HUES6 (cell line): ENCODE measurements around the gene HOXA2.

Experiments
- H3K27ac ChIP-seq: 2 replicates; pipeline ENCODE4 v1.7.0; 2013; ENCODE audit warnings: low read depth, mild to moderate bottlenecking, low read length, inconsistent platforms
- H3K27me3 ChIP-seq: 2 replicates; pipeline ENCODE4 v1.6.1; 2013; ENCODE audit warnings: low read length; ENCODE audit not compliant: control insufficient read depth, insufficient read depth
- H3K36me3 ChIP-seq: 2 replicates; pipeline ENCODE4 v1.6.1; 2013; ENCODE audit warnings: low read length; ENCODE audit not compliant: control insufficient read depth, insufficient read depth
- H3K4me1 ChIP-seq: 2 replicates; pipeline ENCODE4 v1.6.1; 2013; ENCODE audit warnings: low read length; ENCODE audit not compliant: control insufficient read depth, insufficient read depth
- H3K4me3 ChIP-seq: 2 replicates; pipeline ENCODE4 v1.5.1; 2013; ENCODE audit warnings: low read depth, low read length
- H3K9ac ChIP-seq: one replicate; pipeline ENCODE4 v1.6.1; 2013; ENCODE audit warnings: mild to moderate bottlenecking, low read length
- H3K9me3 ChIP-seq: 2 replicates; pipeline ENCODE4 v1.6.1; 2013; ENCODE audit warnings: low read depth, low read length; ENCODE audit not compliant: control insufficient read depth, insufficient read depth

The HOXA2 gene

GRCh38 chr7:27145914-27146412 lies 43.5 kb upstream of the HOXA2 start:
- peaks cover 22% of the 10 kb centered on the region; the same call in 1 of the 2 replicates for H3K4me1 ChIP-seq
- no peak overlapping the region for H3K27ac ChIP-seq
- peak overlapping the region; percentile 71 for H3K9ac ChIP-seq
- H3K9me3 ChIP-seq = no peaks in the 10 kb centered on the region
- no peak overlapping the region for H3K4me3 ChIP-seq
- H3K27me3 ChIP-seq = peaks cover 100% of the 10 kb centered on the region
- no peaks in the 10 kb centered on the region for H3K36me3 ChIP-seq

GRCh38 chr7:27145165-27145913 lies 42.9 kb upstream of the HOXA2 start:
- H3K4me1 ChIP-seq = peaks cover 19% of the 10 kb centered on the region; the same call in 1 of the 2 replicates
- no peaks in the 10 kb centered on the region for H3K9me3 ChIP-seq
- no peaks in the 10 kb centered on the region for H3K36me3 ChIP-seq
- peak overlapping the region; percentile 32 for H3K9ac ChIP-seq
- peaks cover 100% of the 10 kb centered on the region for H3K27me3 ChIP-seq
- H3K27ac ChIP-seq = no peak overlapping the region
- no peak overlapping the region for H3K4me3 ChIP-seq

- Histone ChIP-seq H3K9me3 (no peaks in the 10 kb centered on the region), H3K4me3 (peak overlapping the region; percentile 32; the same call in 1 of the 2 replicates), H3K27me3 (peaks cover 100% of the 10 kb centered on the region), H3K9ac (peak overlapping the region; percentile 32), H3K36me3 (no peaks in the 10 kb centered on the region), H3K4me1 (peaks cover 22% of the 10 kb centered on the region; the same call in 1 of the 2 replicates), H3K27ac (no peak overlapping the region)
Observed at GRCh38 chr7:27144781-27145164, 42.3 kb upstream of the HOXA2 start.

- Histone ChIP-seq H3K36me3 (no peaks in the 10 kb centered on the region), H3K4me1 (peaks cover 24% of the 10 kb centered on the region; the same call in 1 of the 2 replicates), H3K9me3 (no peaks in the 10 kb centered on the region), H3K9ac (peak overlapping the region; percentile 32), H3K27ac (no peak overlapping the region), H3K4me3 (peak overlapping the region; percentile 32; the same call in 1 of the 2 replicates), H3K27me3 (peaks cover 100% of the 10 kb centered on the region)
Observed at GRCh38 chr7:27143950-27144780, 41.7 kb upstream of the HOXA2 start.

- H3K27me3 ChIP-seq = peaks cover 100% of the 10 kb centered on the region
Observed at GRCh38 chr7:27143023-27143949, 40.8 kb upstream of the HOXA2 start, which contains the start of gene HOXA5. Gene HOXA5, minus strand, starts transcription at chr7:27143681. Its CDS starts 74 bp downstream, at chr7:27143607.

GRCh38 chr7:27142580-27143022 lies 40.1 kb upstream of the HOXA2 start:
- Histone ChIP-seq H3K36me3 (no peaks in the 10 kb centered on the region), H3K27me3 (peaks cover 100% of the 10 kb centered on the region), H3K4me3 (peak overlapping the region; percentile 70), H3K4me1 (peaks cover 20% of the 10 kb centered on the region; the same call in 1 of the 2 replicates), H3K27ac (no peak overlapping the region; the same call in 1 of the 2 replicates), H3K9ac (peak overlapping the region; percentile 78), H3K9me3 (no peaks in the 10 kb centered on the region)

More at GRCh38 chr7:27143023-27143949, 40.8 kb upstream of the HOXA2 start, which contains the start of gene HOXA5:
- H3K4me3 ChIP-seq = peak within 1 kb of the TSS; percentile 70
- peaks cover 24% of the 10 kb centered on the region; the same call in 1 of the 2 replicates for H3K4me1 ChIP-seq
- H3K27ac ChIP-seq = no peak within 1 kb of the TSS; the same call in 1 of the 2 replicates
- no peaks in the 10 kb centered on the region for H3K36me3 ChIP-seq
- no peaks in the 10 kb centered on the region for H3K9me3 ChIP-seq
- H3K9ac ChIP-seq = peak within 1 kb of the TSS; percentile 78

GRCh38 chr7:27141923-27142579 lies 39.6 kb upstream of the HOXA2 start:
- H3K36me3 ChIP-seq = no peaks in the 10 kb centered on the region
- H3K9ac ChIP-seq = peak overlapping the region; percentile 78
- H3K27me3 ChIP-seq = peaks cover 100% of the 10 kb centered on the region
- H3K4me3 ChIP-seq = peak overlapping the region; percentile 70
- H3K4me1 ChIP-seq = peaks cover 14% of the 10 kb centered on the region; the same call in 1 of the 2 replicates
- H3K9me3 ChIP-seq = no peaks in the 10 kb centered on the region
- no peak overlapping the region; the same call in 1 of the 2 replicates for H3K27ac ChIP-seq

- no peaks in the 10 kb centered on the region for H3K9me3 ChIP-seq
- no peaks in the 10 kb centered on the region for H3K36me3 ChIP-seq
- peak overlapping the region; percentile 78 for H3K9ac ChIP-seq
- H3K4me1 ChIP-seq = peaks cover 14% of the 10 kb centered on the region; the same call in 1 of the 2 replicates
- H3K27ac ChIP-seq = no peak overlapping the region; the same call in 1 of the 2 replicates
- H3K4me3 ChIP-seq = peak overlapping the region; percentile 70
- peaks cover 100% of the 10 kb centered on the region for H3K27me3 ChIP-seq
Observed at GRCh38 chr7:27141137-27141922, 38.8 kb upstream of the HOXA2 start.

GRCh38 chr7:27140126-27140857 lies 37.8 kb upstream of the HOXA2 start:
- no peaks in the 10 kb centered on the region for H3K9me3 ChIP-seq
- peak overlapping the region; percentile 48; the same call in 1 of the 2 replicates for H3K4me3 ChIP-seq
- no peak overlapping the region; the same call in 1 of the 2 replicates for H3K27ac ChIP-seq
- H3K9ac ChIP-seq = peak overlapping the region; percentile 85
- no peaks in the 10 kb centered on the region for H3K36me3 ChIP-seq
- H3K27me3 ChIP-seq = peaks cover 100% of the 10 kb centered on the region
- peaks cover 14% of the 10 kb centered on the region; the same call in 1 of the 2 replicates for H3K4me1 ChIP-seq
